HG02870 (cell line): ENCODE measurements around the gene HHAT.
"Not testable (repeated sequence)": the region's sequence is repeated elsewhere in the genome, so short reads cannot be mapped to it uniquely, and the experiment has no call there.

Experiments used
- ATAC-seq: cut with Tn5 transposase; IDR thresholded peaks from one replicate; pipeline ENCODE4 v1.9.1; 2021; ENCODE audit warnings: mild to moderate bottlenecking, moderate library complexity; ENCODE audit not compliant: unreplicated experiment

HHAT gene

DNA sequence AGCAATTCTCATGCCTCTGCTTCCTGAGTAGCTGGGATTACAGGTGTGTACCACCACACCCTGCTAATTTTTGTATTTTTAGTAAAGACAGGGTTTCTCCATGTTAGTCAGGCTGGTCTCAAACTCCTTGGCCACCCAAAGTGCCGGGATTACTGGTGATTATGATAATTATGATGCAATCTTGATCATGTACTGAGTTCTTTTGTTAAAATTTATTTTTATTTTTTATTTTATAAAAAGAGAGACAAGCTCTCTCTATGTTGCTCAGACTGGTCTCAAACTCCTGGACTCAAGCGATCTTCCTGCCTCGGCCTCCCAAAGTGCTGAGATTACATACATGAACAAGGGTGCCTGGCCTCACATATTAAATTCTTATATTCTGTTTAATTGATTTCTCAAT, 25.6 kb downstream of the HHAT start:
- ATAC-seq = not testable (repeated sequence)

DNA sequence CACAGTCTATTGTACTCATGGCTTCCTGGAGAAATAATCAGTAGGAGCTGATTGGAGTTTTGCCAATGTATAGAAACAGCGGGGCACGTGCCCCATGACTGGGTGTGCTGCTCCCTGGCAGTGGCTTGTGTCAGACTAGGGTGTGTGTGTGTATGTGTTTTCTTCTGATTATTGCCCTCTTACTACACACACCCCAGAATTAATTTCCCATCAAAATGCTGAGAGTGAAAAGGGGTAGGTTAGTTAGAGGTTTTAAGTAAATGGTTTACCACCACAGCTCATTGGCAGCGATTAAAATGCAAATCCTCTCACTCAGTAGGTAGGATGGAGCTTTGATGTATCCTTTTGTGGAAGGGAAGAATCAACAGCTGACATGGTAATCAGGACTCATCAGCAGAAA, 29.9 kb downstream of the HHAT start:
- ATAC-seq = no peak

DNA sequence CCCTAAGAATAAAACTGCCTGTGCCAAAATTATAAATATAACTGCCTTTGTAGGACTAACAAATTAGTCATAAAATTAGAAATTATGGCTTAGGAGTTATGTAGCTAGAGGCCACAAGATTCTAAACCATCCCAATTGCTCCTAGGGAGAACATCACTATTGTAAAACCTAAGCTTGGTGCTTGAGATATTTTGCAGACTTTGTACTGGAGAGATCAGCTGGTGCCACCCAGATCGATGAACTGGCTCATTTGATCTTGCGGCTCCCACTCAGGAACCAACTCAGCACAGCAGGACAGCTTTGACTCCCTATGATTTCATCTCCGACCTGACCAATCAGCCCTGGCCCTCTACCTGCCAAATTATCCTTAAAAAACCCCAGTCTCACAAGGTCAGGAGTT, 30.6 kb downstream of the HHAT start:
- ATAC-seq = no peak

DNA sequence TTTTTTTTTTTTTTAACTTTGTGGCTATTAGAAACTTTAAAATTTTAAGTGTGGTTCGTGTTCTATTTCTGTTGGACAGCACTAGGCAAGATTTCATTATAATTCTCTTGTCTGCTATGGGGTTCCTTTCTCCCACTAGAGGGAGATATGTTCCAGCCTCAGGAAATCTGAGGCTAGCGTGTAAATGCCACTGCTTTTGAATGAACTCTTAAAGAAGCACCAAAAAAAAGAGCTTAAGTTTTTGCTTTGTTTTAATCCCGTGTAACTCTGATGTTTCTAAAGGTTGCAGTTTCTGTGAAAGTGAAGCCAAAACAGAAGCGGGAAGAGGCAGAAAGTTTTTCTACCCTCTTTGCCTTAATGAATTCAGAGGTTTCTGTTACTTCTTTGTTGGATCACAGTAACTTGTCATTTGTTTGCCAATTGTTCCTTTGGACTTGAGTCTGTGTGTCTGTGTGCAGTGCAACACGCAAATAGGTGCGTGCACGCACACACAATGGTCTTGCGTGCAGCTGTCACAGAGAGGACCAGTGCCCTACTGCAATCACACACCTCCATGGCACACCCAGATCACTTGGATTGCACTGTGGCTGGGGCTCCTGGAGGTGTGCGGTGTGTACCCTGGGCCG, 32.3 kb downstream of the HHAT start:
- peak; percentile 53 for ATAC-seq

DNA sequence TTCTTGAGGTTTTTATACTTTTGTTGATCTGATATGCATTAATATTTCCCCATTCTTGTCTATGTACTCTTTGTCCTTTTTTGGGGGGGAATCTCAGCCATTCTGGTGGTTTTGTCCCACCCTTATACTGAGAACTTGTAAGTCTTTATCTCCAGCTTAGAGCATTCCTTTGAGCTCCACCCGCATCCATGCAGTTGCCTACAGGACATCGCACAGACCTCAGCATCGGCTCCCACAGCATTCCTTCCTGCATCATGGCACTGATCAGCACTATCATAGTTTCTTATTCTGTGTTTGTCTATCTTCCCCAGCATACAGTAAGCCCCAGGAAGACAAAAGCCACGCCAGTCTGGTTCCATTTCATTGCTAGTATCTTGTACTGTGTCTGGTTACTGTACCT, 33.0 kb downstream of the HHAT start:
- no peak for ATAC-seq

DNA sequence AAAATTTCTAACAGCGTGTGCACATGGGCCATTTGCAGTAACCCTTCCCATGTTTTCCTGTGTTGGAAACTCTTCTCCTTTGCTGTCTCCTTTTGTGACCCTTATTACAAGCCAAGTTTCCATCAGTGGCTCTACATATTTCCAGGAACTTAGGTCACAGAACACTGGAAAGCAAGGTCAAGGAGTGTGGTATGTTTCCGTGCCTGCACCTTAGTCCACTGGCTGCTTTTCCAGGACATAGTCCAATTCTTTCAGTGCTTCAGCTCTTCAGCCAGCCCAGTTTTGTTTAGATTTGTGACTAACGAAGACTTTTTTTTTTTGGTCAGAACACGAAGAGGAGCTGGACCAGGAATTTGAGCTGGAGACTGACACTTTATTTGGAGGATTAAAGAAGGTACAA, 33.8 kb downstream of the HHAT start:
- no peak for ATAC-seq

DNA sequence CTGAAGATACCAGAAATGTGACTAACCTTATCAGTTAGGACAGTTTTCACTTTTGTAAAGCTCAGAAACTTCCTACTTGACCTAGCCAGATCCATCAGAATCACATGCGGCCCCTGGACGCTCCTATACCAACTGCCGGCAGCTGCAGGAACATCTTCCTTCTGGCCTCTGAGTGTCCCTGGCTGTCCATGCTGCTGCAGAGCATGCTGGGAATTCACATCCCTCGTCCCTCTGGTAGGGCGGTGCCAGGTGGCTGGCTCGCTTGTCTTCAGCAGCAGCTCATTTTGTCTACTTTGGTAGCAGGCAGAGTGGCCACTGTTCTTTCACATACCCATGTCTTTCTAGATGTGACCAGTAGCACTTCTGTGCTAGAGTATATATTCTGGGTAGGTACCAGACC, 34.4 kb downstream of the HHAT start:
- no peak for ATAC-seq

DNA sequence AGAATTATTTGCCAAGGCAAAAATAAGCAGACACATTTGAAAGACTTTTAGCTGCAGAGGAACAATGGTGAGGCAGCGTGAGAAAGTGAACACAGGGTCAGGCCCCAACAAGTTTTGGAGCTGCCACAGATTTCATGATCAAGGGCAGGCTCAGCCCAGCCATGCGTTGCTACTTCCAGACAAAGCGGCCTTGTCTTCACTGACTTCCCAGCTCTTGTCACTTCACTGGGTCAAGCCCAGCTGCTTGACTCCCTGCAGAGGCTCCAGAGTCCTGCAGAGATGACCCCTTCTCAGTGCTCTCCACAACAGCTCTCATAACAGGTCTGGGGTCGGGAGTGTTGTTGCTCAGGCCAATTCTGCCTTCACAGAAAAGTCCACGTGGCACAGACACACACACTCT, 35.8 kb downstream of the HHAT start:
- ATAC-seq = no peak

DNA sequence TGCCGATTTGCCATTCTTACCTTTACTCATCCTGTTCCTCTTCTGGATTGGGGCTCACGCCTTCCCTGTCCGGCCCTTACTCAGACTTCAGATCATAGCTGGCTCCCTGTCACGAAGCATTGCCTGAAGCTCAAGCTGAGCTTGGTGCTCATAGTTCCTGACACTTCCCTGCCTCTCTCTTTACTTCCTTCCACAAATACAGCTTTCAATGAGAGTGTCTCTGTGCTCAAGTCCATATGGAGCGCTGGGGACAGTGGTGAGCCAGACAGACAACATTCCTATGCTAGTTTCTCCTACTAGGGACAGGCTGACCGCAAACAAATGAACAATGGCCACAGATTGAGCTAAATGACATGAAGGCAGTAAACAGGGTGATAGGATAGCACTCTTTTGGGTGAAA, 38.1 kb downstream of the HHAT start:
- ATAC-seq = no peak

DNA sequence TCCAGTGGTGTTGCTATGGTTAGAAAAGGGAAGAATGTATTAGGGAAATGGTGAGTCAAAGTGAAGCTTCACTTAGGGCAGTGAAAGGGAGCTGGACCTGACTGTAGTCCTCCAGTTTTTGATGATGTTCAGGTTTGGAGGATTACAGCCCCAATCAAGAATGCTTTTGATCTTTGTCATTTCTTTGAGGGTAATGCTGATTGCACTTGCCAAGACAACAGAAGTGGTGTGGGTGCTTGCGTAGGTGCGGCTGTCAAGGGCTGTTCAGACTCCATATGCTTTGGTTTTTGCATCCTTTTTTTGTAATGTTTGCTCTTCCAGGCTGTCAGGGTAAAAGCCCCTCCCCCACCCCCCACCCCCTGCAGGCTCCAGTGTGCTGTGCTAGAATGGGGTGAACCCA, 38.9 kb downstream of the HHAT start:
- ATAC-seq = no peak

DNA sequence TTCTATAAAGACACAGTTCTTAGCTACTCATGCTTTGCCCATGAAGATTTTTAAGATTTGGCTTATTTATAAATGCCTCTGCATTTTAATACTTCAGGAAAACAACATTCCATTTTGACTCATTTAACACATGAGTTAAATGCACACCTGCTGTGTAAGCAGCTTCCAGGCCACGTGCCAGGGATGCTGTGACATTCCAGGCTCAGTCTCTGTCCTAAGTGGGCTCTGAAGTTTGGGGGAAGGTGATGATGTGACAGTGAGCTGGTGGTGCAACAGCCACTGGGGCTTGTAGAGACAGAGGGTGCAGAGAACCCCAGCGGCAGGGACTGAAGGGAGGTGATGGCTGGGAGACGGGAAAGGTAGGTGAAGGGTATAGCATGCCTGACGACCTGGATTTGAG, 40.7 kb downstream of the HHAT start:
- no peak for ATAC-seq

DNA sequence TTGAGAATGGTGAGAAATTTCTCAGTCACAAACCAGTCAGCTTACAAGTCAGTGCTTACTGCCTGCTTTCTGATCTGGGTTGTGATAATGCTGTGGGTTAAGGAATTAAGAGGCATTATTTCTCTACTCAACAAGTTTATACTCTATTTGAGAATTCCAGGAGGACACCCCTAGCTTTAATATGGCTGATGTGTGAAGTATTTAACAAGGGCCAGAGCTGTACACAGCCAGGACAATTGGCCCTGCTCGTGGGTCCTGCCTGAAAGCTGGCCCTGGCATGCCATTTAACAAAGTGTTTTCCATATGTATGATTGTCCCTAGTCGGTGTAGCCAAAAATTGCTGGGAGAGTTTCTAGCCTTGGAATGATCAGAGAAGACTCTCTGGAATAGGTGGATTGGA, 43.2 kb downstream of the HHAT start:
- ATAC-seq = no peak

DNA sequence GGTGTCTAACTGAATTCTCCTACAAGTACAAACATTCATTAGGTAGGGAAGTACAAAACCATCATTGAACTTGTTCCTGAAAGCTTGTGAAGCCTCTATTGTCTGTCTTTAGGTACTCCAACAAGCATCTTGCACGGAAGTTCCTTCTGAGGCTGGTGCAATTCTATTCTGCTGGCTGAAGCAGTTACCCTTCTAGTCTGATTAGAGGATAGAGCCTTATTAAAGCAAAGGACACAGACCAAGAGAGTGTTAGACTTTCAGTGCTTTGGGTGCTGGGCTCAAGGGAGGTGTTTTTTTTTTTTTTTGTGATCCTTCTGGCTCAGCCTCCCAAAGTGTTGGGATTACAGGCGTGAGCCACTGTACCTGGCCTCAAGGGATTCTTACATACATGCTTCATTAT, 43.8 kb downstream of the HHAT start:
- ATAC-seq = no peak

DNA sequence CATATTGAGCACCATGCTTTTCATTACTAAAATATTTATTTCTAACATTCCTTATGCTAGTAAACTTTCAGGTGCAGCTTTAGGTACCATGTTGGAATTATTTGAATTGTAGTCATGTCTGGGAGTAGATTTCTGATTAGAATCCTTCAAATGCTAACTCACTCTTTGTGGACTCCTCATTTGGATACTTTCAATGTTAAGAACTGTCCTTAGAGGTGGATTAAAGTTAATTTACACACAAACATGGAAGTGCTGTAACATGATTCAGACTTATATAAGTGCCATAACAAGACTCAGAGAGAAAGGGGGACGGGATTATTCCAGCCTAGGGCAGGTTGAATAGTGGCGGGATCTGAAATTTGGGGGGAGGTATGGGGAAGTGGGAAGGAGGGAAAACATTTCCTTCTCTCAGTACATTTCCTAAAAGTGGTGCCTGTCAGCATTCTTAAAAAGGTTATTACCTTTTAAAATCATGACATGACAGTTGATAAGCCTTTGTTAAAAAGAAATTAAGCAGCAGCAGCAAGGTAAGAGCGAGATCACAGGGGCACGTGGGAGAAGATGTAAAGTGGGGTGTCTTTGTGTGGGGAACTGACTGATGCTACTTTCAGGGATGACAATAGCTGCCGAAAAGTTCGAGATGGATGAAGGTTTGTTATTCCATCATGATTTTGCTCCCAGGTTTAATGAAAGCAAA, 44.4 kb downstream of the HHAT start:
- peak; percentile 11 for ATAC-seq

DNA sequence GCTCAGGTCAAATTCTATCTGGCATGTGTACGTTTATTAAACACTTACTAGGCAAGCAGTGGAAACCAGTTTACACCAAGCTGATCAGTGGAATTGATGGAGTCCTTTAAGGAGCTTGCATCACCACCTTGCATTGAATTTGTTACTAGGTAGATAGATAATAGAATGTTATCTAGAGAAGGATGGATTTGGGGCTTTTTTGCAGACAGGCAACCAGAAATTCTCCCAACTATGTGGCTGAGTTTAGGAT, 44.9 kb downstream of the HHAT start:
- no peak for ATAC-seq

DNA sequence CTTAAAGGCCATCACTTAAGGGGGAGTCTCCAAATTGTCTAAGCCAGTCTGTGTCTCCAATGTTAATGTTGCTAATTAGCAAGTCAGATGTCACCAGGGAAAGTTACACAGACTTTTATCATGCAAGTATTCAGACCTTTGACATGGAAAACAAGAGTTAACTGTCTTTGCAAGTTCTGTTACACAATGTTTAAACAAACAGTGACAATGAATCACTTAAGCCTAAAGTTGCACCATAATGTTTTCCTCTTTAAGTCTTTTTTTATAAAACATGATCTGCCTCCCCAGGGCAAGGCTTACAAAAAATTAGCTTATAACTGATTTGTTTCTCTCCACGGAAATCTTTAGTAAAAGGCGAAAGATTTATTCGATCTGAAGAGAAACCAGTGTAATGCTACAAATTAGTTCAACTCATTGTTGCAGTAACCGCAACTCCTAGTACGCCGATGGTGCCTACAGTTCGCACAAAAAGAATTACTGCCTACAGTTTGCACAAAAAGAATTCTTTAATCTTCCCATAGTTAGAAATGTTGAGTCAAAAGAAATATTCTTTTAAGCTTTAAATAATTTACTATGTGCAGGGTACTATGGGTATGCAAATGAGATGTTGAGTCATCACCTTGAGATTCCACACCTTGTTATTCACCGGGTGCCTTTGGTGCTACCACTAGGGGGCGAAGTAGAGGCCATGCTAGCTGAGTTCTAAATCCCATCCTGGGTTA, 45.3 kb downstream of the HHAT start:
- ATAC-seq = peak; percentile 73

DNA sequence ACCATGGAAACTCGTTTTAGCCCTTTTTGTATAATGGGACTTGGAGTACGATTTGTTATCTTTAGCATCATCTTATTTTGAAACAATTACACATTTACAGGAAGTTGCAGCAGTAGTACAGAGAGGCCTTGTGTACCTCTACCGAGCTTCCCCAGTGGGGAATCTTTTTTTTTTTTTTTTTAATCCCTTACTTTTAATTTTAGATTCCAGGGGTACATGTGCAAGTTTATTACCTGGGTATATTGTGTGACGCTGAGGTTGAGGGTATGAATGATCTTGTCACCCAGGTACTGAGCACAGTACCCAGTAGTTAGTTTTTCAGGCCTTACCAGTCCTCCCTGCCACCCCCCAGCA, 45.9 kb downstream of the HHAT start:
- ATAC-seq = no peak

DNA sequence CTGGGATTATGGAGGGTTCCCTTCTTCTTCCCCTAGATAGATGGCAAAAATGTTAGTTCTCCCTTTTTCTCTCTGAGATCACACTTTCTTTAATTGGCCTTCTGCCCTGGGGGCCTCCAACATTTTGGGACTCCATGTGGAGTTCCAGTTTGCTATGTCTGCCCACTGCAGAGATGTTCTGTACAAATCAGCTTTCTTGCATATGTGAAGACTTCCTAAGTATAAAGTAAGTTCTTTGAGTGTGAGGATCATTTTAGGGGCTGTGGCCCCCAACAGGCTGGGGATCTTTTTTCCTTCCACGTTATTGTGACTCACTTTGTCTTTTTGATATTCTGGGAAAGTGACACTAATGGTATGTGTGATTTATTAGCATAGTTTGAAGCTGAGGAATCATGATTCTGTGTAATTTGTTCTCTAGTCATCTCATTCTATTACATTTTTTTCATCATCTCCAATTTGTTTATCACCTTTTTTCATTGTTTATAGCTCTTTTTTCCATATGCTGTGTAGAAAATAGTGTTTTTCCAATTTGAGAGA, 48.2 kb downstream of the HHAT start:
- no peak for ATAC-seq

DNA sequence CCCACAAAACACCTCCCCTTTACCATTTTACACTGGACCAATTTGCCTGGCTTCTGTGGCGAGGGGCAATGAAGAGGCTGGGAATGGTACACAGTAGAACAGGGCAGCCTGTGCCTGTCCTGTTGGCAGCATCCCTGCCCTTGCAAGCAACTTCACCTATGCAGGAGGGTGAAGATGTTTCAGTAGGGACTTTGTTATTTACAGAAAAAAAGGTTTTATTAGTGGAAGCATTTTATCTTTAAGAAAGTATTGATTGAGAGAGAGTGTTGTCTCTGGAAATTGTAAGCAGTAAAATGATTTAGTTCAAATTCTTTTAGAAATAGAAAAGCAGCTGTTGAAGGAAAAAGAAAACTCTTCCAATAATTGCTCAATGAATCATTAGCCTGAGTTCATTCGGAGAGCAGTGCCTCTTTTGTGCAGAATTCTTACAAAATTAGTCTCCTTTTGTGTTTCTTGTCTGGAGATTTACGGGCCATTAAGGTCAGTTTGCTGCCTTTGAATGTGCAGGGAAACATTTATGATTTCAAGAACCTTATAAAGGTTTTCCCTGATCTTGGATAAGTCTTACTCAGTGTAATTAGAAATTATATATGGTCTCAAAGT, 49.1 kb downstream of the HHAT start:
- ATAC-seq = no peak

DNA sequence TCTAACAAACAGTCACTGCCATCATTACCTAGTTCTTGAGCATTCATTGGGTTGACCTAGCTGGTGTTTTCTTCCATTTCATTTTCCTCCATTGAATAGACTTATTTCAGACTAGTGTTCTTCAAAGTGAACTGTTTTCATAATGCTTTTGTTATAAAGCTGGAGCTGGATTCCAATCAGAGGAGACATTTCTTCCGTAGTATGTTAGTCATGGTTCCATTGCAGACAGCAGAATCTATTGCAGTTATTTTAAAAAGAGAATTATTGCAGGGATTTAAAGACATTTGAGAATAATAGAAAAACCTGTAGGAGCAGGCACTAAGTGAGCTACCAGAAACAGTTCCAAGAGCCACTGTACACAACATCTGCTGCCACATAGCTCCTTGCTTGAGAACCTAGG, 50.0 kb downstream of the HHAT start:
- ATAC-seq = no peak

DNA sequence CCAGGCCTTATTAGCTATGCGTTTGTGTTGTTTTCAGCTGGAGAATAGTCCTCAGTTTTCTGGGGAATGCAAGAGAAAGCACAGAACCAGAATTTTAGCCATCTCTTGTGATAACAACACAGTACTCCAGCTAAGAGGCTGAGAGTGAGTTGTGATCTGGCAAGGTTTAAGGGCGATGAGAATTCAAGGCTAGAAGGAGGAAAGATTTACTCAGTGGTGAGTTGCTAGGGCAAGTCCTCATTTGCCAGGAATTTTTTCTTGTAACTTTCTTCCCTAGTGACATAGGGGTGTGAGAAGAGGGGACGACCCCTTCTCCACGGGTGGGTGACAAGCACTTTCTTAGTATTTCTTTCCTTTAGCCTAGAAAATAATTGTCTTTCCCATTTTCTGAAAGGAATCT, 53.2 kb downstream of the HHAT start:
- no peak for ATAC-seq

DNA sequence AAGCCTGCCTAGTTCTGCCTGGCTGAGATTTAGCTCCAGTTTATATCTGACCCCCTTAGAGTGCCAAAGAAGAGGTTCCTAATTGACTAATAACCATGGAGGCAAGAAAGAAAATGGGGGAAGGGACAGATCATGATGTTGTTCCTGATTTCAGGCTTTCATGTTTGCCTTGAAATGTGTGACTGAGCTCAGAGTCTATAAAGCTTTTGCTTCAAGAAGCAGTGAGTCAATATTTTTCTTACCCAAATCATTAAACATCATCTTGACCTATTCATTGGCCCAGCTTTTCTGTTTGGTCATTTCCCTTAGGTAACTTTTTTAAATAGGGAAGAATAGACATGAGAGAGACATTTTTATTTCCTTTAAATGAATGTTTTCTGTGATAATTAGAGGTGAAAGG, 55.9 kb downstream of the HHAT start:
- ATAC-seq = no peak
